OCI-LY1 (cell line): ENCODE results near the gene GALNT18.

ENCODE experiments used
- H2AFZ ChIP-seq: fragments of 200-600 bp; sonication (generic), shearing (Covaris generic); 2 replicates; pipeline ENCODE4 v1.6.0; 2014; ENCODE audit warnings: antibody characterized with exemption, mild to moderate bottlenecking, low read length
- H3F3A ChIP-seq: fragments of 200-600 bp; sonication (generic), shearing (Covaris generic); 2 replicates; pipeline ENCODE4 v1.6.0; 2014; ENCODE audit warnings: mild to moderate bottlenecking, antibody characterized with exemption, low read length, moderate library complexity; ENCODE audit not compliant: insufficient read depth
- H3K27ac ChIP-seq: fragments of 200-600 bp; sonication (generic); 2 replicates; pipeline ENCODE4 v1.5.1; 2014; ENCODE audit warnings: low read length, mixed run types, mild to moderate bottlenecking, low read depth; ENCODE audit not compliant: poor library complexity, severe bottlenecking
- H3K27me3 ChIP-seq: fragments of 200-600 bp; sonication (generic); 2 replicates; pipeline ENCODE4 v1.6.0; 2014; ENCODE audit warnings: antibody characterized with exemption, mild to moderate bottlenecking, low read length, moderate library complexity; ENCODE audit not compliant: insufficient read depth
- H3K36me3 ChIP-seq: fragments of 200-600 bp; sonication (generic); 2 replicates; pipeline ENCODE4 v1.6.1; 2014; ENCODE audit warnings: mild to moderate bottlenecking, antibody characterized with exemption, low read length, moderate library complexity, mixed read lengths; ENCODE audit not compliant: insufficient read depth
- H3K4me1 ChIP-seq: fragments of 200-600 bp; sonication (generic); 2 replicates; pipeline ENCODE4 v1.5.1; 2014; ENCODE audit warnings: mild to moderate bottlenecking, low read length, moderate library complexity; ENCODE audit not compliant: insufficient read depth, severe bottlenecking
- H3K4me2 ChIP-seq: fragments of 200-600 bp; sonication (generic), shearing (Covaris generic); 2 replicates; pipeline ENCODE4 v1.6.1; 2014; ENCODE audit warnings: low read length
- H3K4me3 ChIP-seq: fragments of 200-600 bp; sonication (generic); 2 replicates; pipeline ENCODE4 v1.5.1; 2014; ENCODE audit warnings: low read length, low read depth, mild to moderate bottlenecking, mixed read lengths; ENCODE audit not compliant: poor library complexity, severe bottlenecking
- H3K79me2 ChIP-seq: fragments of 200-600 bp; shearing (Covaris generic); 2 replicates; pipeline ENCODE4 v1.6.1; 2016; ENCODE audit warnings: mixed run types, low read length, mixed read lengths; ENCODE audit not compliant: insufficient read depth
- H3K9ac ChIP-seq: fragments of 200-600 bp; sonication (generic), shearing (Covaris generic); 2 replicates; pipeline ENCODE4 v1.6.1; 2014; ENCODE audit warnings: mild to moderate bottlenecking, low read length, mixed read lengths
- H3K9me2 ChIP-seq: fragments of 200-600 bp; sonication (generic), shearing (Covaris generic); 2 replicates; pipeline ENCODE4 v1.6.1; 2014; ENCODE audit warnings: low read depth, mild to moderate bottlenecking, low read length, mixed read lengths
- H3K9me3 ChIP-seq: fragments of 200-600 bp; shearing (Covaris generic); 2 replicates; pipeline ENCODE4 v1.6.1; 2014; ENCODE audit warnings: low read length, mixed read lengths
- H4K20me1 ChIP-seq: fragments of 200-600 bp; sonication (generic), shearing (Covaris generic); 2 replicates; pipeline ENCODE4 v1.6.0; 2016; ENCODE audit warnings: mild to moderate bottlenecking, low read length; ENCODE audit not compliant: insufficient read depth
- EZH2 ChIP-seq: fragments of 200-600 bp; sonication (generic), shearing (Covaris generic); IDR thresholded peaks from 2 replicates; pipeline ENCODE4 v1.8.0; 2017; ENCODE audit warnings: borderline replicate concordance, mixed run types, mild to moderate bottlenecking, antibody characterized with exemption, low read length, moderate library complexity, mixed read lengths
- TF ChIP-seq, protein P1 (sequence below): fragments of 200-600 bp; sonication (generic), shearing (Covaris generic); IDR thresholded peaks from 2 replicates; pipeline ENCODE4 v1.5.1; 2017; ENCODE audit warnings: mild to moderate bottlenecking, antibody characterized with exemption, low read length, moderate library complexity, mixed read lengths

GALNT18 gene

DNA sequence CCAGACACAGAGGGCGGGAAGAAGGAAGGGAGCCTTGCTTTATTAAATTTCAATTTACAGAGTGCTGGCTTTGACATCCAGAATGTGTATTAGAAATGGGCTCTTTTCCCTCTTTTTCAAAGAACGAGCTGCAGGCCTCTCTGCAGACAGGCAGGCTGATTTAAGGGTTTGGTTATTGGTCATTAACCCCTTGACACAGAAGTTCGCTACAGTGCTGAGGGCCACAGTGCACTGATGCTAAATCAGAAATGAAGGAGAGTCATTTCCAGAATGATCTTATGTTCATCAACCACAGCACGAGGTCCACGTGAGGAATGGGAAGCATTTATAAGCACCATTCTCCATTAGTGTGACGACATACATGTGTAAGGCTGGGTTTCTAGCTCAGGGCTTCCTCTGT lies 320.6 kb downstream of the GALNT18 start:
- no peaks in the 10 kb centered on the region for H3F3A ChIP-seq
- H3K9me3 ChIP-seq = no peaks in the 10 kb centered on the region
- no peak overlapping the region for H3K9ac ChIP-seq
- no peak overlapping the region for H3K4me3 ChIP-seq
- no peaks in the 10 kb centered on the region for H3K36me3 ChIP-seq
- no peaks in the 10 kb centered on the region for H3K27me3 ChIP-seq
- TF ChIP-seq, protein P1, sequence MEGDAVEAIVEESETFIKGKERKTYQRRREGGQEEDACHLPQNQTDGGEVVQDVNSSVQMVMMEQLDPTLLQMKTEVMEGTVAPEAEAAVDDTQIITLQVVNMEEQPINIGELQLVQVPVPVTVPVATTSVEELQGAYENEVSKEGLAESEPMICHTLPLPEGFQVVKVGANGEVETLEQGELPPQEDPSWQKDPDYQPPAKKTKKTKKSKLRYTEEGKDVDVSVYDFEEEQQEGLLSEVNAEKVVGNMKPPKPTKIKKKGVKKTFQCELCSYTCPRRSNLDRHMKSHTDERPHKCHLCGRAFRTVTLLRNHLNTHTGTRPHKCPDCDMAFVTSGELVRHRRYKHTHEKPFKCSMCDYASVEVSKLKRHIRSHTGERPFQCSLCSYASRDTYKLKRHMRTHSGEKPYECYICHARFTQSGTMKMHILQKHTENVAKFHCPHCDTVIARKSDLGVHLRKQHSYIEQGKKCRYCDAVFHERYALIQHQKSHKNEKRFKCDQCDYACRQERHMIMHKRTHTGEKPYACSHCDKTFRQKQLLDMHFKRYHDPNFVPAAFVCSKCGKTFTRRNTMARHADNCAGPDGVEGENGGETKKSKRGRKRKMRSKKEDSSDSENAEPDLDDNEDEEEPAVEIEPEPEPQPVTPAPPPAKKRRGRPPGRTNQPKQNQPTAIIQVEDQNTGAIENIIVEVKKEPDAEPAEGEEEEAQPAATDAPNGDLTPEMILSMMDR = no peak
- no peak for TF ChIP-seq EZH2
- H3K4me2 ChIP-seq = no peak overlapping the region
- H4K20me1 ChIP-seq = no peaks in the 10 kb centered on the region
- H3K27ac ChIP-seq = no peak overlapping the region
- no peaks in the 10 kb centered on the region for H3K9me2 ChIP-seq
- H3K4me1 ChIP-seq = no peaks in the 10 kb centered on the region
- H3K79me2 ChIP-seq = no peaks in the 10 kb centered on the region
- no peak overlapping the region for H2AFZ ChIP-seq

DNA sequence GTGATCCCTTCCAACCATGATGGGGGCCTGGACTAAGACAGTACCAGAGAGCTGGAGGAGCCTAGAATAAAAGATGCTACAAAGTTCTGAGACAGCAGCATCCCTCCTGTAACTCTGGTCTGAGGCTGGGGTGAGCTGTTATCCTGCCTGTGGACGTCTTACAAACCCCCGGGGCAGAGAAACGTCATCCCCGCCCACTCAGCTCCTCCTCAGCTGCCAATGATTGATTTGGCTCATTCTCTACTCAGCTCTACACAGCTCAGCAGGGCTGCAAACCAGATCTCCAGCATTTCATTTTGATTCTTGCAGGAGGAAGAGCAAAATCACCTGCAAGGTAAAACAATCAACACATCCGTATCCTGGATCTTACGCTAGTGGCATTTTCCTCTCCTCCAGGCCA lies 324.2 kb downstream of the GALNT18 start:
- no peaks in the 10 kb centered on the region for H3K36me3 ChIP-seq
- H3K4me3 ChIP-seq = no peak overlapping the region
- no peaks in the 10 kb centered on the region for H3K4me1 ChIP-seq
- no peak for TF ChIP-seq EZH2
- TF ChIP-seq, protein P1 = no peak
- no peak overlapping the region for H3K4me2 ChIP-seq
- no peak overlapping the region for H2AFZ ChIP-seq
- H3K79me2 ChIP-seq = no peaks in the 10 kb centered on the region
- H3F3A ChIP-seq = no peaks in the 10 kb centered on the region
- no peaks in the 10 kb centered on the region for H3K9me3 ChIP-seq
- H3K27ac ChIP-seq = no peak overlapping the region
- H3K9me2 ChIP-seq = no peaks in the 10 kb centered on the region
- H4K20me1 ChIP-seq = no peaks in the 10 kb centered on the region
- H3K9ac ChIP-seq = no peak overlapping the region
- no peaks in the 10 kb centered on the region for H3K27me3 ChIP-seq

DNA sequence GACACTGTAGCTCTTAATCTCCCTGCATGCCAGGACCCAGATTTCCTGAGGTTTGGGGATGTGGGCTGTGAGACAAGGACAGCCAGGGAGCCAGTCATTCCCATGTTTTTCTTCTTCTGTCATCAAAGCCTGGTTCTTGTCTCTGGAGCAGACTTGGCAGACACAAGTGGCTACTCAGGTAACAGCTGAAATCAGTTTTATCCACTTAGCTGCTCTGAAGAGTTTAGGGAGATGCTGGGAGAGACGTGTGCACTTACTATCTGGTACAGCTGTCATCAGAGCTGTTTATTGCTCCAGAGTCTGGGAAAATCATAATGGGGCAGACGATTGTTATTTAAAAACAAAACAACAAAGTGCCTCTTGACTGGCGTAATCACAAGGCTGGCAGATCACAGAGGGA lies 325.4 kb downstream of the GALNT18 start:
- Histone ChIP-seq H3F3A (no peaks in the 10 kb centered on the region), H3K9me2 (no peaks in the 10 kb centered on the region)

More for the DNA sequence above, 325.4 kb downstream of the GALNT18 start:
- H3K36me3 ChIP-seq = no peaks in the 10 kb centered on the region
- no peaks in the 10 kb centered on the region for H3K9me3 ChIP-seq
- H3K27ac ChIP-seq = no peak overlapping the region
- no peaks in the 10 kb centered on the region for H3K79me2 ChIP-seq
- no peak overlapping the region for H2AFZ ChIP-seq
- H3K4me1 ChIP-seq = no peaks in the 10 kb centered on the region
- no peaks in the 10 kb centered on the region for H4K20me1 ChIP-seq
- H3K9ac ChIP-seq = no peak overlapping the region
- no peak overlapping the region for H3K4me3 ChIP-seq
- H3K4me2 ChIP-seq = no peak overlapping the region
- no peak for TF ChIP-seq EZH2
- TF ChIP-seq, protein P1 = no peak
- H3K27me3 ChIP-seq = no peaks in the 10 kb centered on the region
